GM10266 (cell line): ENCODE results near the gene CSMD2.

Experiments
- DNase-seq: peaks from one replicate; pipeline ENCODE4 v3.0.0; 2012; ENCODE audit errors: extremely low spot score
- TF ChIP-seq, protein P1 (sequence below): IDR thresholded peaks from 2 replicates; pipeline ENCODE4 v1.5.1; 2012; ENCODE audit warnings: mild to moderate bottlenecking, low read depth; ENCODE audit not compliant: control insufficient read depth, insufficient read depth; ENCODE audit errors: missing control alignments

The CSMD2 gene

DNA sequence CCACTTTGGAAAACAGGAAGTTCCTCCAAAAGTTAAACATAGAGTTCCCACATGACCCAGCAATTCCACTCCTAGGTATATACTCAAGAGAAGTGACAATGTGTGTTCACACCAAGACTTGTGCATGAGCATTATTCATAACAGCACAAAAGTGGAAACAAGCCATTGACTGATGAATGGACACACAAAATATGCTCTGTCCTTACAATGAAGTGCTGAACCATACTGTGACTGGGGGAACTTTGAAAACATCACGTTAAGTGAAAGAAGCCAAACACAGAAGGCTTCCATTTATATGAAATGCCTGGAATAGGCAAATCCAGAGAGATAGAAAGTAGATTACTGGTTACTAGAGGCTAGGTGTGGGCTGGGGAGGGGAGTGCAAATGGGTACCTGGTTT, 542.3 kb downstream of the CSMD2 start:
- TF ChIP-seq, protein P1, sequence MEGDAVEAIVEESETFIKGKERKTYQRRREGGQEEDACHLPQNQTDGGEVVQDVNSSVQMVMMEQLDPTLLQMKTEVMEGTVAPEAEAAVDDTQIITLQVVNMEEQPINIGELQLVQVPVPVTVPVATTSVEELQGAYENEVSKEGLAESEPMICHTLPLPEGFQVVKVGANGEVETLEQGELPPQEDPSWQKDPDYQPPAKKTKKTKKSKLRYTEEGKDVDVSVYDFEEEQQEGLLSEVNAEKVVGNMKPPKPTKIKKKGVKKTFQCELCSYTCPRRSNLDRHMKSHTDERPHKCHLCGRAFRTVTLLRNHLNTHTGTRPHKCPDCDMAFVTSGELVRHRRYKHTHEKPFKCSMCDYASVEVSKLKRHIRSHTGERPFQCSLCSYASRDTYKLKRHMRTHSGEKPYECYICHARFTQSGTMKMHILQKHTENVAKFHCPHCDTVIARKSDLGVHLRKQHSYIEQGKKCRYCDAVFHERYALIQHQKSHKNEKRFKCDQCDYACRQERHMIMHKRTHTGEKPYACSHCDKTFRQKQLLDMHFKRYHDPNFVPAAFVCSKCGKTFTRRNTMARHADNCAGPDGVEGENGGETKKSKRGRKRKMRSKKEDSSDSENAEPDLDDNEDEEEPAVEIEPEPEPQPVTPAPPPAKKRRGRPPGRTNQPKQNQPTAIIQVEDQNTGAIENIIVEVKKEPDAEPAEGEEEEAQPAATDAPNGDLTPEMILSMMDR = no peak

DNA sequence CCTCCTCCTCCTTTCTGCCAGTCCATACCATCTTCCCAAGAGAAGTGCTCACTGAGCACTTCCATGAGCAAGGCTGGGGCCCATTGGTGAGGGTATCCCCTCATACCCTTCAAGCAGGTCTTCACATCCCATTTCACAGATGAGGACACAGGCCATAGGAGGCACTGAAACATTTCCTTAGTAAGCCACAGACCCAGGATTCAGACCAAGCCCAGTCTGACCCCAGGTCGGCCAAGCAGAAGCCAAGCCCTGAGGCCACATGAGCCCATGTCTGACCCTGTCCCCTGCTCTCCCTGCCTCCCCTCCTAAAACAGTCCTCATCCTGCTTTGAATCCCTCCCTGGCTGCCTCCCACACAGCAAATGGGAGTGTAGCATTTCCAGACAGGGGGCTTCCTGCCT, 546.4 kb downstream of the CSMD2 start:
- DNase-seq = no peak

More for the DNA sequence above, 542.3 kb downstream of the CSMD2 start:
- no peak for DNase-seq

DNA sequence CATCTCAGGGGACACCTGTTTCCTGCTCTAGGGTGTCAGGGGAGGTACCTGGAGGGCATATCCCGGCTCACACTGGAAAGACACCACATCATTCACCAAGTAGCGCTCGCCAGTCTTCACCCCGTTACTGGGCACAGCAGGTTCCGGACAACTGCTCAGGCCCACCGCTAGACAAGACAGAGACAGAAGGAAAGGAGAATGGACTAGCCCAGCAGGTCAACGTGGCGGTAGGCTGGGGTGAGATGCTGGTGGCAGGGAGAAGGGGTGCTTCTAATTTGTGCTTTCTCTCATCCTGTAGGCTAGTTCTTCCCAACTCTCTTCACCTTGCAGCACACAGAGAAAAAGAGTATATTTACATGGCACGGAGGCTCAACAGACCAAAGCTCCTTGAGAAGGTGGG, 547.6 kb downstream of the CSMD2 start:
- TF ChIP-seq, protein P1 = no peak
- no peak for DNase-seq

More for the DNA sequence above, 546.4 kb downstream of the CSMD2 start:
- TF ChIP-seq, protein P1 = no peak

DNA sequence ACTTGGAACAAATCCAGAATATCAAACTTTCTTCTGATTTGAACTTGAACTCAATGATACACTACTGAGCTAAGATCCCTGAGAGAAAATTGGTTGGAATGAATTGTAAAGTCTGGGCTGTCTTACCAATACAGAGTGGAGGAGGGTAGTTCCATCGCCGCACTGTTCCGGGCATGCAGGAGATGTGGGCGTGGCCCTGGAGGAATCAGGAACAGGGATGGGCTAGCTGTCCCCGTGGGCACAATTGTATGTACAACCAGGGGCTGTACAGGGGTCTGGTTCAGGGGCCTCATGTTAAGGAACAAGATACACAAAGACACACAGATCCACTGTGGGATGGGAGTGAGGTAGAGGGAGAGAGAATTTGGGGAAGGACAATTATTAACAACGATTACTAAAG, 548.2 kb downstream of the CSMD2 start:
- no peak for DNase-seq
- TF ChIP-seq, protein P1 = no peak

DNA sequence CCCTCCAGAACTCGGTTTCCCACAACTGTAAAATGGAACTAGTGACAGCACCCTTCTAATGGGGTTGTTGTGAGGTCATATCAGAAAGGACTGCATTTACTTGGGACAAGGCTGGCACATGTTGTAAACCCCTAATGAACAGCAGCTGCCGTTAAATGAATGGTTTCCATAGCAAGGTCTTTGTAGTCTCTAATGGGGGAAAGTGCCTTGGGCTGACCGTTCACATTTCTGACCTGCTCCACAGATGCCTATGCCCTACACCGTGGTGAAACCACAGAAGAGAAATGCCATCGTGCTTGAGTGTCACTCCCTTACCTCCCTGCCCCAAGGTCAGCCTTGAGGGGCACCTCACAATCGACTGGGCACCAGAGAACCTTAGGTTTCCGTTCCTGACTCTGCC, 549.5 kb downstream of the CSMD2 start:
- DNase-seq = no peak

DNA sequence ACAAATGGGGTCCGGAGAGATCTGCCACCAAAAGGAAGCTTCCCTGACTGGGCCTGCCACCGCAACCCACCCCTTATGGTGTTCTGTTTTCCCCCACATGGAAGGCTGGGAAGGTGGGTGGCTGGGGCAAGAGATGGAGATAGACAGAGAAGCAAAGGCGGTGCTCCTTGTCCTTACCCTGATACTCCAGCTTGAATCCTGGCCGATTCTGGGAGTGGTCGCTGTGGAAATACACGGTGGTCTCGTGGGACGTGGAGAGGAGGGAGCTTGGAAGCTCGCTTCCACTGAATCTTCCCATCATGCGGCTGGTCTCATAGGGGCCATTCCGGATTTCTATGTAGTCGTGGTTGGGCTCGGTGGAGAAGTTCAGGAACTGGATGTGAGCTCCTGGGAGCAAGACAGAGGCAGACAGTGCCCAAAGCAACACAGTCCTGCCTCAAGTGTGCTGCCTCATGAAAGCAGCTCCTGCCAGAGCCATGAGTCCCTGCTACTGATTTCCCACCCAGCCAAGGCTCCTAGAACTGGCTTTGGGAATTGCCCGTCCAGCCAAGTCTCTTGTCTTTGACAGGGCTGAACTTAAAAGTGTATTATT, 554.1 kb downstream of the CSMD2 start:
- TF ChIP-seq, protein P1 = no peak
- no peak for DNase-seq

More for the DNA sequence above, 549.5 kb downstream of the CSMD2 start:
- TF ChIP-seq, protein P1 = no peak

DNA sequence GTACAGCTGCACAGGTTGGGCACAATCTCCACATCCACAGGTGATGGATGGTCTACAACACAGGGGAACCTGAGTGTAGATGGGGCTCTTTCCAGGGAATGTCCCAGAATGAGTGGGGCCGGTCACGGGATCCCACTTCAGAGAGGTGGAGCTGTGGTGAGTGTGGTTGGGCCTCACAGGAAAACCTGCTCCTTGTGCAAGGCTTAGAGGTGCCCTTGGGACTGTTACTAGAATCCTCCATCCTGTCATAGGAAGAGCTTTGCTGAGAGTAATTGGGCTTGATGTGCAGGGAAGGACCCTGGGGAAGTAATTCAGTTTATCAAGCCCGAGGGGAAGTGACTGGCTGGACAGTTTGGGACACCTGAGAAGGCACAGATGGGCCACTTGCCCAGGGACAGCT, 554.6 kb downstream of the CSMD2 start:
- TF ChIP-seq, protein P1 = no peak
- DNase-seq = no peak
